Measurements from ENCODE around the gene DEAF1.
A peak's percentile ranks its signal among the peaks of the same experiment; 100 is the strongest.
"Not testable (repeated sequence)": the region's sequence is repeated elsewhere in the genome, so short reads cannot be mapped to it uniquely, and the experiment has no call there.

DEAF1 gene

GRCh38 chr11:699116-699508, 4.1 kb upstream of the DEAF1 start:
- DNase-seq = no peak

GRCh38 chr11:698493-699115, 3.6 kb upstream of the DEAF1 start:
- no peak for DNase-seq

DNA sequence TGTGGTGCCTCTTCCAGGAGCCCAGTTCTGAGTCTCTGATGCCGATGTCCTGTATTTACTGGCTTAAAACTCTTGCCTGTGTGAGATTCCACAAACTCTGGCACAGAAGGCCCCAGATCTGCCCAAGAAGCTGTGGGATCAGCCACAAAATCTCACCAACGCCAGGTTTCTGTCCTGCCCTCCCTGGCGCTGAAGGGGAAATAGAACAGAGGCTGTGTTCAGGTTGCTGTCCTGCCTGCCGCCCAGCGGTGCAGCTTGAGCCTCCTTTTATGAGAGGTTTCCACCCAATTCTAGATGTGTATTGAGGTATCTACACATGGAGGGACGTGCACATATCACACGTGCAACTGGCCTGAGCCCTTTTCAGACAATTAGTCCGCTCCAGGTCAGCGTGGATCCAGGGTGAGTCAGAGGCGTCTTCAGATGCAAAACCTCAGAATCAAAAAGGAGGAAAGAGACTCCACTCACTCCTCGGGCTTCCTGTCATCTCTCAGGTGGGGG, 2.8 kb upstream of the DEAF1 start:
- no peak for DNase-seq

DNA sequence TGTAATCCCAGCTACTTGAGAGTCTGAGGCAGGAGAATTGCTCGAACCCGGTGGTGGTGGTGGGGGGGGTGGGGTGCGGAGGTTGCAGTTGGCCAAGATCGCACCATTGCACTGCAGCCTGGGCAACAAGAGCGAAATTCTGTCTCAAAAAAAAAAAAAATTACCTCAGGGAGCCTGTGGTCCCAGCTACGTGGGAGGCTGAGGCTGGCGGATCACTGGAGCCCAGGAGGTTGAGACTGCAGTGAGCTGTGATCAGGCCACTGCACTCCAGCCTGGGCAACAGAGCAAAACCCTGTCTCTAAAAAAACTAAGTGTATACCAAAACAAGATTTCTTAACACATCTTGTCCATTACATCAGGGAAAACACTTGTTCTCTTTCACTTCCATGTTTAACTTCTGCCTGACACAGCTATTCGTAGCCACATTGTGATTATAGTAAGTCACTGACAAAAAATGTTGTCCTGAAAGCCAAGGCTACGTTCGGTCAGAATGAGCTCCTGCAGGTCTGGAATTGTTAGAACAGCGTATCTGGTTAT, 2.0 kb upstream of the DEAF1 start:
- DNase-seq = no peak

- DNase-seq = peak; percentile 84
Observed at GRCh38 chr11:695538-696248, 671 bp upstream of the DEAF1 start, which contains the start of gene TMEM80. Gene TMEM80 (plus strand): TSS chr11:695816. CDS start chr11:695828, 12 bp downstream.

DNA sequence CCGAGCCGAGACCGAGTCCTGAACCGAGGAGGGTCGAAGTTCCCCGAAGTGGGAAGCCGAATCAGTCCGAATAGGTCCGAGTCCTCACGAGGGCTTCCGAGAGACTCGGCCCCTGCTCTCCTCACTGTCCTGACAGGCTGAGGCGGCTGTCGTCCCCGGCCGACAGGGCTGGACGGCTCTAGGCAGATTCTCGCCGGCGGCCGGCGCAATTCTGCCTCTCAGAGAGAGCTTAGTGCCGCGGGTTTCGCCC, 191 bp upstream of the DEAF1 start:
- DNase-seq = no peak

DNA sequence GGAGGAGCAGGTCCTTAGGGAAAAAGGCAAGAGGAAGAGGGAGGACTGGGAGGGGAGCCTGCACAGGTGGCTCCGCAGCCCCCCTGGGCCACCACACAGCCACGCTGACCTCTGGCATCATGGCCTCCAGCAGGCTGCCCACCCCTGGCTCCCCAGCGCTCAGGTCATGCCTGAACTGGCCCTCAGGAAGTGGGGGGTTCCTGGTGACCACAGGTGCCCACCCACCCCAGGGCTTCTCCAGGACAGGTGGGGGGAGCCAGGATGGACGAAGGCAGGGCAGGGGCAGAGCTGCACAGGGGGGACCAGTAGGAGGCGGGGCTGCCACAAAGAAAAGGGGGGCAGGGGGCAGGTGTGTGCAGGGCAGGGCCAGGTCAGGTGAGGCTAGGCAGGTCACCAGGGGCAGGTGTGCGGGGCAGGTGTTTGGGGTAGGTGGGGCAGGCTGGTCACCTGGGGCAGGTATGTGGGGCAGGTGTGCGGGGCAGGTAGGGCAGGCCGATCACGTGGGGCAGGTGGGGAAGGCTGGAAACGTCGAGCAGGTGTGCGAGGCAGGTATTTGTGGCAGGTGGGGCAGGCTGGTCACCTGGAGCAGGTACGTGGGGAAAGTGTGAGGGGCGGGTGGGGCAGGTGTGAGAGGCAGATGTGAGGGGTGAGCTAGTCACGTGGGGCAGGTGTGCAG, 997 bp downstream of the DEAF1 start:
- peak; percentile 44 for DNase-seq

DNA sequence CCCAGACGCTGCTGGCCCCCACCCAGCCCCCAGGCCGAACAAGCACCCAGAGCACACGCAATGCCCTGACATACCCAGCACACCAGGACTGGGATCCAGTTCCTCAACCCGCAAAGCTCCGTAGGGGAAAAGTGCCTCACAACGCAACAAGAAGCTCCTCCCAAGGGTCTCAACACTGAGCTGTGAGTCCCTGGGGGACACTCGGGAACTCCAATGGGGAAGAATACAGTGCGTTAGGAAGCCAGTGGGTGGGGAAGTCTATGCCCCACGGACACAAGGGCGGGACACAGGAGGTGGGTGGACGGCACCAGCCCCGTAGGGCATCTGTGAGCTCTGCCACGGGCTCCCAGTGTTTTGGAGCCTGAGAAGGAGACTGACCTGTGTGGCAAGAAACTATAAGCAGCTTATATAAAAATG, 1.6 kb downstream of the DEAF1 start:
- DNase-seq = no peak

DNA sequence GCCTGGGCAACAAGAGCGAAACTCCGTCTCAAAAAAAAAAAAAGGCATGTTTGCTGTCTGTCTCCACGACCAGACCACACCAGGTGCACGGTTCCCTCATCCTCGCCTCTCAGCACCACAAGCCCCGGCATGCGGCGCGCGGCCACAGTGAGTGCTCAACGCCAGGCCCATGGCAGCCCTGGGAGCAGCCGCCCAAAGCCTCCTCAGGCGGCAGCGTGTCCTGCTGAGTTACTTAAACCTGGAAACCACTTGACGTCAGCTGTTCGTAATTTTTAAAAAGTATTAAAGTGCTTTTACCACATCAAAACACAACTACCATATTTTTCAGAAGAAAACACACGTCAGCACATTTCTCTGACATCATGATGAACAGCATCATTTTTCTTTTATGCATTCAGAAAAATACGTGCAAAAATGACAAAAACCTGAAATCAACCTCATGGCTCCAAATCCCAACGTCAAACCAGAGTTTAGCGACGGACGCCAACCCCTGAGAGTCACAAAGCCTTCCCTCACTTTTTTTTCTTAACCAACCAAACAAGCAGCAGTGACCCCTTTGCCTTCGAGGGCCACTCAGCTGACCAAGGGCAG, 2.1 kb downstream of the DEAF1 start:
- peak; percentile 37 for DNase-seq

GRCh38 chr11:691710-692590, 3.1 kb downstream of the DEAF1 start:
- DNase-seq = no peak

GRCh38 chr11:690738-691633, 4.0 kb downstream of the DEAF1 start:
- DNase-seq = no peak

GRCh38 chr11:690244-690643, 4.8 kb downstream of the DEAF1 start:
- DNase-seq = not testable (repeated sequence)

- DNase-seq = no peak
Observed at GRCh38 chr11:689625-690024, 5.4 kb downstream of the DEAF1 start.

DNA sequence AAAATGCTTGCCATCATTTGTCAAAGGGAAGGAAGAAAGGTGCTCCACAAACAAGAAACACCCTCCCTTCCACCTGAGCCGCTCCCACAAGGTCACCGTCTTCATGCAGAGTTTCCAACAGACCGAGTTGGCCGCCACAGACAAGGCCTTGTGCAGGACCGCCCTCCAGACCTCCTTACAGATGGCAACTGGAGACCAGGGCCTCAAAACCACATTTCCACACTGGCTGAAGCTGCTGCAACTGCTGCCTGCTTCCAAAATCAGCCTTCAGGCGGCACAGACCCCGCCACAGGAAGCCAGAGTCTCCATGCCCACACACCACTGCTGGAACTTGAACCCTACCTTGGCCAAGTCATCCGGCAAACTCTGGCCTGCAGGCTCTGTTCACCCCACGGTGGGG, 6.3 kb downstream of the DEAF1 start:
- DNase-seq = no peak

DNA sequence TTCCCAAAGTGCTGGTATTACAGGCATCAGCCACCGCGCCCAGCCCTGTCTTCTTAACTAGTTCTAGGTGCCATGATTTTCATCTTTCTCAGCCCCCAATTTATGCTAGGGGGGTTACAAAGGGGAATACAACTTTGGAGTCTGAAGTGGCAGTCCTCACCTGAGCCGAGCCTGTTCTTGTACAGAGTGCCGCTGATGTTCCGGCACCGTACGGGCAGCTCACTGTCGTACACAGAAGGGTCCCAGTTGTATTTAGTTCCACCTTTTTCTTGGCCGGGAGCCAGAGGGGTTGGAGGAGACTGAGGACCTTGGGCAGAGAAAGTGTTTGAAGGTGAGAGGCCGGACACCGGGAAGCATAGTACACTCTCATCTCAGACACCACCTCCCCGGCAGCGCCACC, 7.3 kb downstream of the DEAF1 start:
- DNase-seq = no peak

DNA sequence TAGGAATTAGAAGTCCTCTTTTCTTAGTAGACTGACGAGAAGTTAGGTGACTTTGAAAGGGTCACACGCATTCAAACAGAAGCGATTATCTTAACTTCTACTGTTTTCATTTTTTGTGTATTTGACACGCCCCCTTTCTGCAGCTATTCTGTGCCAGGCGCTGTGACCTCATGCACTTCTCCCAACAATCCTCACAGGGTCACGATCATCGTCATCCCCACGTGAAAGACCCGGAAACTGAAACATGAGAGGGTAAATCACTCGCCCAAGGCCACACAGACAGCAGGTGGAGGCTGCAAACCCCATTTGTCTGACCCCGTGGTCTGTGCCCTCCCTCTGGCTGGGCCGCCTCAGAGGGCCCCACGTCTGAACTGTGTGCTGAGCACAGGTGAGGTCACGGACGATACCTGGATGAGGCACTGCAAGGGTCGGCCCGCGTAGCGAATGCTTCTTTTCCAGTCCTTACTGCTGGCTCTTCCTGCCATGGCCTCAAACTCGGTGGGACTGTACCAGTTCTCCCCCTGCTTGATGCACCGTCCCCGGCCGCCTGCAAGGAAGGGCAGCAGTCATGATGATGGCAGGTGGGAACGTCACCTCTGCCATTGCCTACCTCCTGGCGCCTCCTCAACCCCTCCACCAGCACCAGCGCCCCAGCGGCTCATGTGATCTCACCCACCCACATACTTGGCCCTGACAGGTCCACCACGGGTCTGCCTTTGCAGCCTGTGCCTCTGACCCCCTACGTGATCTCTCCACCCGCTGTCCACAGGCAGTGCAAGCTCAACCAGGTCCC, 8.4 kb downstream of the DEAF1 start:
- no peak for DNase-seq

- no peak for DNase-seq
Observed at GRCh38 chr11:680970-681369, 14.1 kb downstream of the DEAF1 start.

DNA sequence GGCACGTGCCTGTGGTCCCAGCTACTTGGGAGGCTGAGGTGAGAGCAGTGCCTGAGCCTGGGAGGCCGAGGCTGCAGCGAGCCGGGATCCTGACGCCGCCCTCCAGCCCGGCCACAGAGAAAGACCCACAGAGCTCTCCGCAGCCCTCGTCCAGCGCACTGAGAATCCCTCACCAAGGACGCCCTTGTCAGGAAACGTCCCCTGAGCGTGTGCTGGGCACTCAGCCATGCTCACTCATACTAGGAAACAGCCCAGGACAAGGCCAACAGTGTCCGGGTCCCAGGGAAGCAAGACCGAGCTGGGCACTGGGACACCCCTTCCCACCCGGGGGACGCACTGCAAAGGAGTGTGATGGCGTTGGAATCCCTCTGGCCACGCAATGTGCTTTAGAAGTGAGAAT, 14.5 kb downstream of the DEAF1 start:
- no peak for DNase-seq

DNA sequence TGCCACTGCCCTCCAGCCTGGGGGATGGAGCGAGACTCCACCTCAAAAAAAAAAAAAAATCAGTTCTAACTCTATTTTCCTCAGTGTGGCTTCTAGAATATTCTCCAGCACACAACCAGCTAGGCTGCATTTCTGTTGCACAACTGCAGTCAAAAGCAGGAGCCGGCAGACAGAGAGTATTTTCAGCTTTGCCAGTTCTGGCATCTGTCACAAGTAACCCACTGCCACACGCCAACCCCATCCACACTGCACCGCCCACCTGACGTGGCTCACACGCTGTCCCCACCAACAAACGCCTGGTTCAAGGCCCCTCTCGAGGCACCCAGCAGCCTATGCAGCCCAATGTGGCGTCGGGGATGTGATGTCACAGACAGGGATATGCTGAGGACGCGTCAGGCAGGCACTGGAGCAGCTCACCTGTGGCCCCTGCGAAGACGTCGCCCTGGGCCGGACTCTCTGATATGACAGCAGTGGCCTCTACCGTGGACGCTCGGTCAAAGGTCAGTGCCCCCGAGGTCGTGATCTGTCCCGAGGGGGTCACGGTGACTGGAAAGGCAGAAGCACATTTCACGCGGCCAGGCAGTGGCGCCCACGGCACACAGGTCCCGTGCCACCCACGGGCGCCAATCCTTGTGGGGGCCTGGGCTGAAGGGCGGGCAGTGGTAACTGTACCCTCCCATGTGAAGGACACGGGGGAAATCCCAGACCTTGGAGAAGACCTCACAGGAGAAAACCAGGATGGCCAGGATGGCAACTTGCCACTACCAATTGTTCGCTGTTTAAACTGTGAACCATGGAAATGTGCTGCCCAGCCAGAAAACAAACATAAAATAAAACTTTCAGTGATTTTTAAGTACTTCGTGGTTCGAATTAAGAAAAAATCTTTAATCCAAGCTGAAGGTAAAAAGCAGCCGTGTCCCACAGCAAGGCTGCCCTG, 15.5 kb downstream of the DEAF1 start:
- DNase-seq = no peak
